Measurements from ENCODE around the gene LAMTOR2. TPM values are rescaled to one million over a fixed set of nuclear protein-coding genes. Genes with fewer than 3 reads are reported as not detected.

LAMTOR2 gene
- total and polyA plus RNA-seq, 9 of the 15 experiments (the other 6 are each of a cell fraction or from before 2014, with no cell fraction given) = 39.0 to 161 (median 74.6) TPM

DNA sequence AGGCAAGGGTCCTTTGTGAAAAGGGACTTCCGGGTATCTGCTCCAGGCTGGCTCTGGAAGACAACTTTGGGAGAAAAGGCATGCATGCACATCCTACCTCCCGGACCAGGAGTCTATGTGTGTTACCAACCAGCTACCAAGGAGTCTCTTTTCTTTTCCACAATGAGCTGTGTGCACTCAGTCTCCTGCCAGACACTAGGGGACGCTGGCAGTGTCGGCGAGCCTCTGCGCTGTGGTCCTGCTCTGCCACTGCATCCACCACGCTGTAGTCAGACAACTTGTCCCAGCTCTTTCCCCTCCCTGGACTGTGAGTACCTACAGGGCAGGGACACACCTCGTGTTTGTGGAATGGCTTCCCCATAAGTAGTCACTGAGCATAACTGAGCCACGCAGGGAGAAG lies 28.7 kb upstream of the LAMTOR2 start (continued):
- TF ChIP-seq PYGO2 (tag; IDR thresholded peaks at IDR 0.05) (no peak), XRCC5 (IDR thresholded peaks at IDR 0.05; ENCODE audit: low read depth, low read length) (no peak), CXXC5 (CRISPR knock-in tag; IDR thresholded peaks at IDR 0.05) (0 out of 2 replicates have a peak, but pooled peaks have one; percentile 23), GABPA (tag; conservative IDR thresholded peaks at IDR 0.05; ENCODE audit: low read depth) (no peak), ZNF282 (CRISPR knock-in tag; IDR thresholded peaks at IDR 0.05) (no peak), ELF2 (CRISPR knock-in tag; IDR thresholded peaks at IDR 0.05) (no peak), MTF1 (CRISPR knock-in tag; IDR thresholded peaks at IDR 0.05; ENCODE audit: borderline replicate concordance) (no peak), ETS2 (tag; IDR thresholded peaks at IDR 0.05; ENCODE audit: borderline replicate concordance, poor library complexity, severe bottlenecking) (no peak), ZEB2 (IDR thresholded peaks at IDR 0.05) (no peak), MYC (IDR thresholded peaks at IDR 0.05; ENCODE audit: low read depth, low read length) (0 out of 2 replicates have a peak, but pooled peaks have one; percentile 48), MYC (CRISPR knock-in tag; IDR thresholded peaks at IDR 0.05; ENCODE audit: borderline replicate concordance, low read depth) (no peak), CTBP1 (IDR thresholded peaks at IDR 0.05; ENCODE audit: borderline replicate concordance) (peak; percentile 48; the same call in 1 of the 2 replicates), FOXK2 (conservative IDR thresholded peaks at IDR 0.05 in 1 of 2, IDR thresholded peaks at IDR 0.05 in 1 of 2; ENCODE audit: low read depth in 2 of 2) (no peak), EHMT2 (IDR thresholded peaks at IDR 0.05) (no peak), MAFK (IDR thresholded peaks at IDR 0.05; ENCODE audit: low read length) (no peak), ZNF384 (IDR thresholded peaks at IDR 0.05; ENCODE audit: low read depth, low read length) (no peak; the same call in 1 of the 2 replicates), ZBED1 (IDR thresholded peaks at IDR 0.05) (no peak), ZNF778 (CRISPR knock-in tag; IDR thresholded peaks at IDR 0.05) (no peak), HLTF (IDR thresholded peaks at IDR 0.05) (no peak)
- TF ChIP-seq, protein P1, sequence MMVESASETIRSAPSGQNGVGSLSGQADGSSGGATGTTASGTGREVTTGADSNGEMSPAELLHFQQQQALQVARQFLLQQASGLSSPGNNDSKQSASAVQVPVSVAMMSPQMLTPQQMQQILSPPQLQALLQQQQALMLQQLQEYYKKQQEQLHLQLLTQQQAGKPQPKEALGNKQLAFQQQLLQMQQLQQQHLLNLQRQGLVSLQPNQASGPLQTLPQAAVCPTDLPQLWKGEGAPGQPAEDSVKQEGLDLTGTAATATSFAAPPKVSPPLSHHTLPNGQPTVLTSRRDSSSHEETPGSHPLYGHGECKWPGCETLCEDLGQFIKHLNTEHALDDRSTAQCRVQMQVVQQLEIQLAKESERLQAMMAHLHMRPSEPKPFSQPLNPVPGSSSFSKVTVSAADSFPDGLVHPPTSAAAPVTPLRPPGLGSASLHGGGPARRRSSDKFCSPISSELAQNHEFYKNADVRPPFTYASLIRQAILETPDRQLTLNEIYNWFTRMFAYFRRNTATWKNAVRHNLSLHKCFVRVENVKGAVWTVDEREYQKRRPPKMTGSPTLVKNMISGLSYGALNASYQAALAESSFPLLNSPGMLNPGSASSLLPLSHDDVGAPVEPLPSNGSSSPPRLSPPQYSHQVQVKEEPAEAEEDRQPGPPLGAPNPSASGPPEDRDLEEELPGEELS (CRISPR knock-in tag; IDR thresholded peaks at IDR 0.05; ENCODE audit: borderline replicate concordance) = no peak
- TF ChIP-seq, protein P2, sequence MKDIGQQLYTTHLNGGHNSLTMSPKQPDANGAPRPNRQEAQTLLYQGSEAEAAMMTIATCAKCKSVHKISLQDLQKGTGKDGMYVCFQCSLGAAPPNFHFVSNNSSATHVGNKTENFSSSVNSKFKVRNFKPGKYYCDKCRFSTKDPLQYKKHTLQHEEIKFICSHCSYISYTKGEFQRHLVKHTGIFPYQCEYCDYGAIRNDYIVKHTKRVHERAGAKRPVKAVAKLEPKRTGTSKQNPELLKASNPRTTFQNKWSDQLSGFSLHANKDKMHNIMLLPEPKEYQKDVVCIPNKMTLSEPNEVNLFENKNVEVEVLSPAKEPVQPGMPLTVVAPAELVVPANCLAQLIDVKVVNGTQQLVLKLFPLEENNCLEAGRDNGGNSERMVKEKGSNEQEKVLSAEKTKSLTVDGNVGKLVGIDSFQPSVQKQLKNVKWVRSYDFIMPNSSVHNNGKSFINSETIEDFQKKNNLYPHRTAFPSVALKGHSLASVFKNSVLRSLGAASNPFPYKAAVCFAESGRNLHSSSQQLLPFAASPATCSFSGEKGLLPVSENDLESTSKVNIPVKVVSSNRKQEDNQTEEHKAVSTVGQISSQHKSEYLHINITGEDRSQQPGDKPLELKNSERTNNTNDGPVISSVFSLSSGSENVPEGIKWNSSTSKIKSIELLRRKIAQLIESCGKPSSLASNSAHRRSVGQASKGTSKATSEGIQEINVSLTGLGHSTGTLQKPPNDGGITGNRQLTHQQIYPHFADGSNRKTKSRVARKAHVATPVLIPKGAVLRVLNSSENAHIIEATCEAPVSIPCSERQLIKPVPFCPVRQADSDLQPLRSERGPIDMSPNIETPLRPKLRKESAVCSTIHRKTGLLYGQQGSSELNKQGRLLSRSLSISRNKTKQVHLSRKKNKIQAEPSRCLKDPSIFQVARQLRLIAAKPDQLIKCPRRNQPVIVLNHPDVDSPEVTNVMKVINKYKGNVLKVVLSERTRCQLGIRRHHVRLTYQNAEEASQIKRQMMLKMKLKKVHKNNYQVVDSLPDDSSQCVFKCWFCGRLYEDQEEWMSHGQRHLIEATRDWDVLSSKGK (CRISPR knock-in tag; IDR thresholded peaks at IDR 0.05) = no peak
- TF ChIP-seq, protein P3, sequence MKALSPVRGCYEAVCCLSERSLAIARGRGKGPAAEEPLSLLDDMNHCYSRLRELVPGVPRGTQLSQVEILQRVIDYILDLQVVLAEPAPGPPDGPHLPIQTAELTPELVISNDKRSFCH (CRISPR knock-in tag; IDR thresholded peaks at IDR 0.05) = no peak
- TF ChIP-seq, protein P3 (tag; IDR thresholded peaks at IDR 0.05) = no peak
- TF ChIP-seq, protein P4, sequence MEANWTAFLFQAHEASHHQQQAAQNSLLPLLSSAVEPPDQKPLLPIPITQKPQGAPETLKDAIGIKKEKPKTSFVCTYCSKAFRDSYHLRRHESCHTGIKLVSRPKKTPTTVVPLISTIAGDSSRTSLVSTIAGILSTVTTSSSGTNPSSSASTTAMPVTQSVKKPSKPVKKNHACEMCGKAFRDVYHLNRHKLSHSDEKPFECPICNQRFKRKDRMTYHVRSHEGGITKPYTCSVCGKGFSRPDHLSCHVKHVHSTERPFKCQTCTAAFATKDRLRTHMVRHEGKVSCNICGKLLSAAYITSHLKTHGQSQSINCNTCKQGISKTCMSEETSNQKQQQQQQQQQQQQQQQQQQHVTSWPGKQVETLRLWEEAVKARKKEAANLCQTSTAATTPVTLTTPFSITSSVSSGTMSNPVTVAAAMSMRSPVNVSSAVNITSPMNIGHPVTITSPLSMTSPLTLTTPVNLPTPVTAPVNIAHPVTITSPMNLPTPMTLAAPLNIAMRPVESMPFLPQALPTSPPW (CRISPR knock-in tag; IDR thresholded peaks at IDR 0.05) = no peak
